ENCODE results near the gene ARL8A.
"Not testable (repeated sequence)": the region's sequence is repeated elsewhere in the genome, so short reads cannot be mapped to it uniquely, and the experiment has no call there.

Gene ARL8A

GRCh38 chr1:202156590-202156989 lies 12.1 kb upstream of the ARL8A start:
- DNase-seq, result no peak

DNA sequence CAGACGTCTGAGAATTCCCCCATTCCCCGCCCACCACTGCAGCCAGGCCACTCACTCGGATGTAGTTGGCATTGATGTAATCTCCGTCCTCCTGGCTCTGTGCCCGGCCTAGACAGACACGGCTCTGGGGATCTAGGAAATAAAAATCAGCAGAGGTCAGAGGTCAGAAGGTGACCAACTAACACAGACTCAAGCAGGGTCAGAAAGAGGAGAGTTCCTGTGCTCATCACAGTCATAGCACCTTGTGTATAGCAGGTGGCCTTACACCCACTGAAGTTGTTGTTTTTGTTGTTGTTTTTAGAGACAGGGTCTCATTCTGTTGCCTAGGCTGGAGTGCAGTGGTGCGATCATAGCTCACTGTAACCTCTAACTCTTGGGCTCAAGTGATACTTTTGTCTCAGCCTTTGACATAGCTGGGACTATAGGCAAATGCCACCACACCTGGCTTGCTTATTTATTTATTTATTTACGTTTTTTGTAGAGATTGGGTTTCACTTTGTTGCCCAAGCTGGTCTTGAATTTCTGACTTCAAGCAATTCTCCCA lies 11.0 kb upstream of the ARL8A start:
- DNase-seq, result no peak

DNA sequence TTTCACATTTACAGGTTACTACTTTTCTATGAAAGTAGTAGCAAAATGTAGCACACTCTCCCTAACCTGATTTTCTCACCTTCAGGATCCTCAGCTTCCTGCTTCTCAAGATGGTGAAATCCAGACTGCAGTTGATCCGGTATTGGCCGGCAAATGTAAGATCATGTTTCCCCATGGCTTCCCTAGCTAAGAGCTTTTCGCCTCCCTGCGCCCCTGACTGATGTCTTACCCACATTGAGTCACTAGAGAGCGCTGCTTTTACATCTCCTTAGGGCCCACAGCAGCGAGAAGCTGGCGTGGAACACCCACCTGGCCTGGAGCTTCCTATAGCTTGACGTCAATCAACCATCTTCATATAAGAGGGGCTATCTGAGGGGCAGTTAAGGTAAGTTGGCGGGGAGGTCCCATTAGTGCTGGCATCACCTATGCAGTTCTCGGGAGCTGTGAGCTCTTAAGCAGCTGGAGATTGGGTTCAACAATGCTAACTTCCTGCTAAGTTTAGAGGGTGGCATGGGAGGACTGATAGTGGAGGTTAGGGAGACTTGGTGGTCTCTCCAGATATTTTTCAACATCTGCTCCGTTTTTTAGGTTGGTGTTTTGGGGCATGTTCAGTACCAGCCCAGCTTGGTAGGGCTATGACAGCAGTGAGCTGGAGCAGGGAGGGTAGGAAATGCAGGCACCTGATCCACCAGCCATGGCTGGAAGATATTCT lies 10.4 kb upstream of the ARL8A start:
- peak; percentile 41 for DNase-seq

DNA sequence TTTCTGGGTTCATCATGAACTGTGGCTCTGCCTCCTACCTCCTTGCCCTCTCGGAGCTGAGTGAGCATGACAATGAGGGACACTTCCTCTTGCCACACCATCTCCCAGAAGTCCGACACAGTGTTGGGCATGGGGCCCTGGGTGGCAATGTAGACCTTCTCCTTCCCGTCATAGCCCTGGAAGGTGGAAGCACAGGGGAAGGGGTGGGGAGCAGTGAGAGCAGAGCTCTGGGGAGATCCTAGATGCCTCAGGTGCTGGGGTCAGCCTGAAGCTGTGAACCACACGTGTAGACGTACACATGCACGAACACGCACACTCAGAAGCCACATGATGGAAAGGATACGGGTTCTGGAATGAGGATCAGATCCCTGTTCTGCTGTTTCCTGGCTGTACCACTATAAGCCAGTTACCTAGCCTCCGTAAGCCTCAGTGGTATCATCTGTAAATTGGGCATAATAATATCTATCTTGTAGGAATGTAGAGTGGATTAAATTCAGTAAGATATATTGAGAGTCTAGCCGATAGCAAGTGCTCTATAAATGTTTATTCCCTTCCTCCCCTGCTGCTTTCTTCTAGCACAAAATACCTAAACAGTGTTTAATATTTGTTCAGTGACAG lies 9.7 kb upstream of the ARL8A start:
- DNase-seq, result no peak

DNA sequence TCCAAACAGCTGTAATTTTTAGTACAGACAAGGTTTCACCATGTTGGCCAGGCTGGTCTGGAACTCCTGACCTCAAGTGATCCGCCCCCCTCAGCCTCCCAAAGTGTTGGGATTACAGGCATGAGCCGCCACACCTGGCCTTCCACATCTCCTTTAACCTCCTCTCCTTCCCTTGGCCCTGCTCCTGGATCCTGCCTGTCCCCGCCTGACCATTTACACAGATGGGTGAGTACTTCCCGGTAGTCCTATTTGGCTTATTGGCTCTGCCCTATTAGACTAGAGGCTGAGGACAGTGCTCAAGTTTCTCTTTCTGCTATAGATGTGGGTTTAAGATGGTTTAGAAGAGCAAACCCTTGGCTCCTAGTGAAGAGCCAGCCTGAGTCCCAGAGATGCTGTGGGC lies 8.7 kb upstream of the ARL8A start:
- DNase-seq, result no peak

- no peak for DNase-seq
Measured at GRCh38 chr1:202152399-202152798, 7.9 kb upstream of the ARL8A start.

DNA sequence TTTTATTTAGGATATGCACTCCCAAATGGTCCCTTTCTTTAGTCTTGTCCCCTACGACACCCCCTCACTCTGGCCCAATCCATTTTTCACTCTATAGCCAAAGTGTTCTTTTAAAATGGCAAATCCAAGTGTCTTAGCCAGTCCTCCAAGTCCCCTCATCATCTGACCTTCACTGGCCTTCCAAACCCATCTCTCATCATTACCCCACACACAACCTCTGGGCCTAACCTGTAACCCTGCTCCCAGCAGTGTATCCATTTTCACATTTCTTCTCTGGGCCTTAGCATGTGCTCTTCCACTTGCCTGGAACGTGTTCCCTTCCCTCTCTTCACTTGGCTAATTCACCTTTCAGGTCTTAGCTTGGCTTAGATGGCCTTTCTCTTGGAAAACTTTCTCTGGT lies 6.5 kb upstream of the ARL8A start:
- DNase-seq, result no peak

- no peak for DNase-seq
Measured at GRCh38 chr1:202150602-202151001, 6.1 kb upstream of the ARL8A start.

DNA sequence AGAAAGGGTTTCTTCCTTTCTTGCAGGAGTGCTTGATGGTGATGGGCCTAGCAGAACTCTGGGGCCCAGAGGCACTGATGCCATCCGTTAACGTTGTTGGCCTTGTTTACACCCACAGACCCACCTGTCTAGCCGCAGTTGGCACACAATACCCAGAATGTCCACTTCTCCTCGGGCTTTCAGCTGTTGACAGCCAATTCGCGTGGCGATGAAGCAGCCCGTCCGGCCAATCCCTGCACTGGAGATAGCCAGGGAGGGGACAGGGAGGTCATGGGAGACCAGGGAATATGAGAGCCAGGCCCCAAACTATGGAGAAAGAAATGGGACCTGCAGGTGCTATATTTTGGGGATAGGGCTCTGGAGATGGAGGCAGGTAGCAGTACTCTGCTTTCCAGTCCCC lies 5.7 kb upstream of the ARL8A start:
- DNase-seq, result no peak

DNA sequence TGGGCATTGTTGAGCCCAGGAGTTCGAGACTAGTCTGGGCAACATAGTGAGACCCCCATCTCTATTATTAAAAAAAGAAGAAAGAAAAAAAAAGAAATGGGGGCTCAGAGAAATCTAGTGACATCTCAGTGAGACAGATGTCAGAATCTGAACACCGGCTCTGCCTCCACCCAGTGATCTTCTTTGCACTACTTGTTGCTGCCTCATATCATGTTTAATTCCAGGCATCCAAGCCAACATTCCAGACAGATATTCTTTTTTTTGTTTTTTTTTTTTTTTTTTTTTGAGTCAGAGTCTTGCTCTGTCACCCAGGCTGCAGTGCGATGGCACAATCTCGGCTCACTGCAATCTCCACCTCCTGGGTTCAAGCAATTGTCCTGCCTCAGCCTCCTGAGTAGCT lies 5.0 kb upstream of the ARL8A start:
- no peak for DNase-seq

DNA sequence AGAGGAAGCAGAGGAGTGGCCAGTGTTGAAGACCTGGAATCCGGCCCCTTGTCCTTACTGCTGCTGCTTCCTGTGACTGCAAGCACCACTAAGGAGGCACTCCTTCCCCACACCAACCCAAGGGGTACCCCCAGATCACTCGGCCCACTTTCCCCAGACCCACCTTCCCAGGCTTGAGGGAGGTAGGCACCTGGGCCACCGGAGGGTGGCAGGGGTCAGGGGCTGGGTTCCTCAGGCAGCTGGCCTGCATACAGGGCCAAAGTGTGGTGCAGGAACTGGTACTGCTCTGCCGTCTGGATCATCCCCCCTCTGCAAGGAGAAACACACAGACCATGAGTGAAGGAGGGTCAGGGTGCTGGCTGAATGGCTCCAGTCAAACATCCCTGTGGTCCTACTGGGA lies 3.9 kb upstream of the ARL8A start:
- no peak for DNase-seq

DNA sequence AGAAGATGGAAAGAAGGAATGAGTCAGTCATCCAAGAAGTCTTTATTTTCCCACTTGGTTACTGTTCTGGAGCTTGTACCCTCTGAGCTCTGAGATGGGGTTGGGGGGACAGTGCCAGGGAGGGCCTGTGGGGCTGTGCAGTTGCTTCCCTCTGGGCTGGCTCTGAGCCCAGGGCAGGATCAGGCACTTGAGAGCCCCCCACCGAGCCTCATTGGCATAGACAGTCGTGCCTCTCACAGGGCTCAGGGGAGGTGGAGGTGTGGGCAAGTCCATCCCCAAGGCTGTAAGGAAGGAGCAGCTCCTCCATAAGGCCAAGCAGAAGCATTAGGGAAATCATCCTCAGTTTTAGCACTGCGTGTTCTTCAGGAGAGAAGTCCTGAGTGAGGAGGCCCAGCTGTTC lies 2.5 kb upstream of the ARL8A start:
- no peak for DNase-seq

GRCh38 chr1:202146279-202146678 lies 1.7 kb upstream of the ARL8A start:
- DNase-seq, result no peak

DNA sequence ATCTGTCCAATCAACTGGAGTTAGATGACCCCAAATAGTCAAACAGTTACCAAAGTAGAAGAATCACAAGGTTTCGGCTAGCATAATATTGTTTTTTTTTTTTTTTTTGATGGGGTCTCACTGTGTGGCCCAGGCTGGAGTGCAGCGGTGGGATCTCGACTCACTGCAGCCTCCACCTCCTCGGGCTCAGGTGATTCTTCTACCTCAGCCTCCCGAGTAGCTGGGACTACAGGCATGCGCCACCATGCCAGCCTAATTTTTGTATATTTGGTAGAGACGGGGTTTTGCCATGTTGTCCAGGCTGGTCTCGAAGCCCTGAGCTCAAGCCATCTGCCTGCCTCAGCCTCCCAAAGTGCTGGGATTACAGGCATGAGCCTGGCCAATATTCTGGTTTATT lies 1.2 kb upstream of the ARL8A start:
- DNase-seq, result not testable (repeated sequence)

DNA sequence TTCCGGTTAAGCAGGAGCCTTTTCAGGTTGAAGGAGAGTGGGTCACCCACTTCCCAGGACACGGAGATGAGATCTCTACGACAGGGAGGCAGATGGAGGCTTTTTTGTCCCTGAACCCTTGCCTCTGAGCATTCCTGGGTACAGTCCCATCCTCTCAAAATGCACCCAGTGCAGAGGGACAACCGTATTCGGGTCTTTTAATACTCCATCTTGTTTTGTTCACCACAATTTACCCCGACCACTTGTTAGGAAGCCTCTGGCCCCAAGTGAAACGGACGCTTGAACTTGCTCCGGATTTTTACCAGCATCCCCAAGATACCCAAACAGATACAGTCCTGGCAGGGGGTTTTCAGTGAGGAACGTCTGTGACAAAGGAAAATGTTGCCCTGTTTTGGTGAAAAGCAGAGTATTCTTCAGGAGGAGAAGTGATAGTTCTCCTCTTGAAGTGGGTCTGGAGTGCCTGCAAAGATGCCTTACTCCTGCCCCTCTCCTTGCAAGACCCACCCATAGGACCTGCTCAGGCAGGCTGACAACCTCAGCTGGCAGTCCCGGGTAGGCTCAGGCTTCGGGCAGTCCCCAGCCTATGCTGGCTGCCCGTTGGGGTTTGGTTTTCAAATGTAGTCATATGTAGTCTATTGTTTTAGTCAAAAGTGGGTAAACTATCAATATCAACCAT lies 669 bp upstream of the ARL8A start:
- DNase-seq, result no peak

GRCh38 chr1:202143768-202144401 lies 652 bp downstream of the ARL8A start:
- no peak for DNase-seq

DNA sequence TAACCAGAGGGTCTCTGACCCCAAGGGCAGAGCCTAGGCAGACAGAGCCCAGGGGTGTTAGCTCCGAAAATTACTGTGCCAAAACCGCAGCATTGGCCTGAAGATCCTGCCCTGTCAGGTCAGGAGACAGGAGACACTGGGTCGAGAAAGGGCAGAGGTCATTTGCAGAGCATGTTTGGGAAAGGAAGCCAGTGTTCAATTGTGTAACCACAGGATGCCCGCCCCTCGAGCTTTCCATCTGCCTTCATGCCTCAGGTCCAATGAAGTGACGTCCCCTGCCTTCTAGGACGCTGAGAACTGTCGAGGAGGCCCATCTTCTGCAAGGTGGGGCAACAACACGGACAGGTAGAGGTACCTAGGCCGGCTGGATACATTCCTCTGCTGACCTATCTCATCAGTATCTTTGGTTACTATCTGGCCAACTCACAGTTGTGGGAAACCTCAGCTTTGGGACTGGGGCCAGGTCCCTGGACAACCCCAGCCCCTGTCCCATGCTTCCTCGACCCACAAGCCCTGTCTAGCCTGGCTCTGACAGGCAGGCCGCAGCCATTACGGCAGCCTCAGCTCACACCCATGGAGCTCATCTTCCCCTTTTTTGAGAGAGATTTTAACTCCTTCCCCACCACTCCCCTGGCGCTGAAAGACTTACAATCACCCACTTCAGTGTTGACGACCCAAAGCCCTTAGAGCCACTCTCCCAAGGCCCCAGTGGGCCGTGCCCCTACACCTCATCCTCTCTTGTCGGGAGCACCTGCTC lies 1.3 kb downstream of the ARL8A start:
- no peak for DNase-seq

- DNase-seq, result not testable (repeated sequence)
Measured at GRCh38 chr1:202141468-202141867, 3.1 kb downstream of the ARL8A start.

- DNase-seq, result no peak
Measured at GRCh38 chr1:202140833-202141232, 3.7 kb downstream of the ARL8A start.

- peak; percentile 37 for DNase-seq
Measured at GRCh38 chr1:202135221-202135721, 9.3 kb downstream of the ARL8A start.

DNA sequence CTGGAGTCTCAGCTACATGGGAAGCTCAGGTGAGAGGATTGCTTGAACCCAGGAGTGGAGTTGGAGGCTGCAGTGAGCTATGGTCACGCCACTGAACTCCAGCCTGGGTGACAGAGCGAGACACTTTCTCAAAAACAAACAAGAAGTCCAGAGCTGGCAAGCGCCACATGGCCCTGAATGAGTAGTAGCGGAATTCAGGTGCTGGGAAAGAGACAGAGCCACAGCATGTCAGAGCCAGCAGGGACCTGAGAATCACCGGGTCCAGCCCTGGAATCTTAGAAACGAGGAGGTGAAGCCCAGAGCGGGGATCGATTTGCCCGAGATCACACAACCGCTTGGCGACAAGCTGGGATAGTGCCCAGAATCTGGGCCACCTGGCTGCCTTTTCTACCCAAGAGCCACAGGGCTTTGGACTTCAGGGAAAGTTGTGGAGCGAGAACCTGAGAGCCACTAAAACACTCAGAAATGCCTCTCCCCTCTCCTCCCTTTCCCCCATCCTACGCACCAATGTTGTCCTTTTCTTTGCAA lies 9.8 kb downstream of the ARL8A start:
- DNase-seq, result no peak

- no peak for DNase-seq
Measured at GRCh38 chr1:202133989-202134388, 10.5 kb downstream of the ARL8A start.
